PC-9 (cell line): ENCODE measurements around the gene SOCS6.

ENCODE experiments used
- EZH2 ChIP-seq: fragments of 200-600 bp; sonication (generic); IDR thresholded peaks from 2 replicates; pipeline ENCODE4 v1.8.0; 2017; ENCODE audit warnings: antibody characterized with exemption, low read depth
- TF ChIP-seq, protein P1 (sequence below): fragments of 200-600 bp; sonication (generic); conservative IDR thresholded peaks from 2 replicates; pipeline ENCODE4 v1.6.1; 2017; ENCODE audit warnings: mixed run types, antibody characterized with exemption, mild to moderate bottlenecking, moderate library complexity

DNA sequence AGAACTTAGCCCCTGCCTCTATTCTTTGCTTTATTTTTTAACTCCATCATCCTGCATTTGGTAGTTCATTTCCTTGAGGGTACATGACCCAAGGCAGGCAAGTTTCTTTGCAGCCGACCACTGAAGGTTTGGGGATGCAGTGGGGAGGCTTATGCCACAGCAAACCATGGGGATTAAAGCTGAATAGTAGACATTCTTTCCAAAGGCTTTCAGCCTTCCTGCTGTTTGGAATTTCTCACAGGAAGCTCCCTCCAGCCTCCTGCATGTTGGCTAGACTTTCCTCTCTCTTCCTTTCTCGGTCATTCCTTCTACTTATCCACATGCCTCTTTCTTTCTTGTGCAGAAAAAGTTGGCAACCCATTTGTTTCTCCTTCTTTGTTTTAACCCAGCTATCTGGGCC is 77.3 kb downstream of the SOCS6 start:
- TF ChIP-seq, protein P1, sequence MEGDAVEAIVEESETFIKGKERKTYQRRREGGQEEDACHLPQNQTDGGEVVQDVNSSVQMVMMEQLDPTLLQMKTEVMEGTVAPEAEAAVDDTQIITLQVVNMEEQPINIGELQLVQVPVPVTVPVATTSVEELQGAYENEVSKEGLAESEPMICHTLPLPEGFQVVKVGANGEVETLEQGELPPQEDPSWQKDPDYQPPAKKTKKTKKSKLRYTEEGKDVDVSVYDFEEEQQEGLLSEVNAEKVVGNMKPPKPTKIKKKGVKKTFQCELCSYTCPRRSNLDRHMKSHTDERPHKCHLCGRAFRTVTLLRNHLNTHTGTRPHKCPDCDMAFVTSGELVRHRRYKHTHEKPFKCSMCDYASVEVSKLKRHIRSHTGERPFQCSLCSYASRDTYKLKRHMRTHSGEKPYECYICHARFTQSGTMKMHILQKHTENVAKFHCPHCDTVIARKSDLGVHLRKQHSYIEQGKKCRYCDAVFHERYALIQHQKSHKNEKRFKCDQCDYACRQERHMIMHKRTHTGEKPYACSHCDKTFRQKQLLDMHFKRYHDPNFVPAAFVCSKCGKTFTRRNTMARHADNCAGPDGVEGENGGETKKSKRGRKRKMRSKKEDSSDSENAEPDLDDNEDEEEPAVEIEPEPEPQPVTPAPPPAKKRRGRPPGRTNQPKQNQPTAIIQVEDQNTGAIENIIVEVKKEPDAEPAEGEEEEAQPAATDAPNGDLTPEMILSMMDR: no peak
- no peak for TF ChIP-seq EZH2
